Measurements from ENCODE around the gene BSN. TPM values are rescaled to one million over a fixed set of nuclear protein-coding genes. Genes with fewer than 3 reads are reported as not detected.

BSN gene
- total RNA-seq, 4 donors from 2014 or later = 0.44 to 1.8 (median 0.92) TPM

- H3K4me3 ChIP-seq = no peak overlapping the region
- no peaks in the 10 kb centered on the region for H3K27me3 ChIP-seq
- DNase-seq (ENCODE audit: low spot score in 2 of 2) = no peak
- 59 to 65% methylated on average over 5 to 6 of the region's 7 CpGs for WGBS, 2 donors
- H3K36me3 ChIP-seq = peaks cover 0 to 88% (median 0%) of the 10 kb centered on the region in 3 donors
- no peaks in the 10 kb centered on the region for H3K4me1 ChIP-seq
- no peak overlapping the region for H3K27ac ChIP-seq
- no peaks in the 10 kb centered on the region for H3K9me3 ChIP-seq
- no peak for TF ChIP-seq POLR2A (IDR thresholded peaks at IDR 0.05)
- no peak for TF ChIP-seq EP300 (IDR thresholded peaks at IDR 0.05)
- no peak for TF ChIP-seq CTCF (IDR thresholded peaks at IDR 0.05)
These were observed 158.5 kb downstream of the BSN start for GRCh38 chr3:49712631-49713317.

GRCh38 chr3:49713336-49714105 is 159.2 kb downstream of the BSN start:
- DNase-seq (ENCODE audit: low spot score in 2 of 2) = no peak
- TF ChIP-seq CTCF (IDR thresholded peaks at IDR 0.05) (no peak), EP300 (IDR thresholded peaks at IDR 0.05) (no peak), POLR2A (IDR thresholded peaks at IDR 0.05) (no peak)
- Histone ChIP-seq H3K4me3 (no peak overlapping the region), H3K36me3 (peaks cover 0 to 85% (median 0%) of the 10 kb centered on the region in 3 donors), H3K27ac (no peak overlapping the region), H3K27me3 (no peaks in the 10 kb centered on the region), H3K4me1 (peaks cover 0 to 4% (median under 1%) of the 10 kb centered on the region in 4 donors), H3K9me3 (no peaks in the 10 kb centered on the region)
- 88 to 93% methylated on average over 23 to 25 of the region's 25 CpGs for WGBS, 2 donors

GRCh38 chr3:49714728-49715550 is 160.7 kb downstream of the BSN start:
- TF ChIP-seq POLR2A (IDR thresholded peaks at IDR 0.05) = no peak
- no peak for TF ChIP-seq EP300 (IDR thresholded peaks at IDR 0.05)
- TF ChIP-seq CTCF (IDR thresholded peaks at IDR 0.05) = no peak
- Histone ChIP-seq H3K36me3 (peaks cover 0 to 74% (median 0%) of the 10 kb centered on the region in 3 donors), H3K9me3 (no peaks in the 10 kb centered on the region), H3K27me3 (no peaks in the 10 kb centered on the region), H3K4me3 (no peak overlapping the region), H3K27ac (no peak overlapping the region), H3K4me1 (peaks cover 0 to 18% (median 9%) of the 10 kb centered on the region in 4 donors)
- DNase-seq (ENCODE audit: low spot score in 2 of 2) = no peak
- WGBS, 2 donors = 82 to 97% methylated on average over 4 to 13 of the region's 13 CpGs

GRCh38 chr3:49715611-49716121 is 161.4 kb downstream of the BSN start:
- Histone ChIP-seq H3K27me3 (no peaks in the 10 kb centered on the region), H3K27ac (no peak overlapping the region), H3K4me3 (no peak overlapping the region), H3K36me3 (peaks cover 0 to 75% (median 0%) of the 10 kb centered on the region in 3 donors), H3K9me3 (no peaks in the 10 kb centered on the region), H3K4me1 (peaks cover 0 to 25% (median 9%) of the 10 kb centered on the region in 4 donors)
- 93 to 94% methylated on average over 10 to 11 of the region's 13 CpGs for WGBS, 2 donors
- TF ChIP-seq POLR2A (IDR thresholded peaks at IDR 0.05) = no peak
- no peak for TF ChIP-seq EP300 (IDR thresholded peaks at IDR 0.05)
- TF ChIP-seq CTCF (IDR thresholded peaks at IDR 0.05) = no peak
- no peak for DNase-seq (ENCODE audit: low spot score in 2 of 2)
